MM.1S (cell line): Measurements from ENCODE around the gene FAM149B1.

ENCODE experiments used
- CTCF ChIP-seq: fragments of 300-600 bp; sonication (generic); IDR thresholded peaks from 2 replicates; pipeline ENCODE4 v1.5.1; 2016; ENCODE audit warnings: antibody characterized with exemption, low read length, mixed read lengths
- EZH2 ChIP-seq: fragments of 300-600 bp; sonication (generic); optimal IDR thresholded peaks from 2 replicates; pipeline ENCODE3; 2017; ENCODE audit warnings: low read depth, mild to moderate bottlenecking, antibody characterized with exemption, low read length, mixed read lengths
- EZH2phosphoT487 ChIP-seq: fragments of 300-600 bp; sonication (generic); IDR thresholded peaks from 2 replicates; pipeline ENCODE4 v1.6.1; 2018; ENCODE audit warnings: antibody characterized with exemption, low read length

GRCh38 chr10:73167458-73167782, 499 bp upstream of the FAM149B1 start:
- TF ChIP-seq EZH2 (no peak), CTCF (no peak), EZH2phosphoT487 (no peak)
